PFSK-1 (cell line): ENCODE measurements around the gene RLBP1.

Source experiments
- FOXP2 ChIP-seq: optimal IDR thresholded peaks from 2 replicates; pipeline ENCODE3; 2011; ENCODE audit warnings: borderline replicate concordance, control low read depth, inconsistent platforms; ENCODE audit not compliant: insufficient read depth; ENCODE audit errors: extremely low read length, extremely low read depth
- POLR2AphosphoS5 ChIP-seq: IDR thresholded peaks from 2 replicates; pipeline ENCODE4 v1.6.1; 2012; ENCODE audit warnings: low read depth, mild to moderate bottlenecking, control low read depth, low read length, moderate library complexity
- REST ChIP-seq, 2 experiments: IDR thresholded peaks; 2 replicates each; pipeline versions ENCODE4 v1.6.1 to v1.8.0; 2011 to 2012; ENCODE audit warnings: low read depth in 2 of 2, low read length in 2 of 2, control low read depth in 1 of 2, inconsistent platforms in 1 of 2, mild to moderate bottlenecking in 1 of 2, moderate library complexity in 1 of 2; ENCODE audit not compliant: insufficient read depth in 1 of 2
- SIN3A ChIP-seq: IDR thresholded peaks from 2 replicates; pipeline ENCODE4 v1.6.1; 2012; ENCODE audit warnings: mild to moderate bottlenecking, low read length, moderate library complexity, borderline replicate concordance; ENCODE audit not compliant: insufficient read depth
- TAF1 ChIP-seq: IDR thresholded peaks from 2 replicates; pipeline ENCODE4 v1.6.1; 2012; ENCODE audit warnings: low read length, control low read depth, borderline replicate concordance; ENCODE audit not compliant: insufficient read depth

RLBP1 gene

GRCh38 chr15:89197503-89197971, 23.8 kb downstream of the RLBP1 start:
- TF ChIP-seq POLR2AphosphoS5 (no peak), FOXP2 (no peak), SIN3A (no peak), REST (IDR thresholded peaks at IDR 0.05; ENCODE audit: insufficient read depth in 1 of 2, low read depth in 2 of 2, low read length in 2 of 2) (no peak), TAF1 (no peak)

- TF ChIP-seq SIN3A (no peak), TAF1 (no peak), FOXP2 (no peak), REST (IDR thresholded peaks at IDR 0.05; ENCODE audit: insufficient read depth in 1 of 2, low read depth in 2 of 2, low read length in 2 of 2) (no peak), POLR2AphosphoS5 (no peak)
Measured at GRCh38 chr15:89196994-89197393, 24.4 kb downstream of the RLBP1 start.

- no peak for TF ChIP-seq POLR2AphosphoS5
Measured at GRCh38 chr15:89196241-89196640, 25.1 kb downstream of the RLBP1 start.

- TF ChIP-seq SIN3A = no peak
- TF ChIP-seq TAF1 = no peak
- TF ChIP-seq FOXP2 = no peak
- no peak for TF ChIP-seq POLR2AphosphoS5
- TF ChIP-seq REST (IDR thresholded peaks at IDR 0.05; ENCODE audit: insufficient read depth in 1 of 2, low read depth in 2 of 2, low read length in 2 of 2) = no peak
Measured at GRCh38 chr15:89195836-89196235, 25.5 kb downstream of the RLBP1 start.

- TF ChIP-seq TAF1 = no peak
- no peak for TF ChIP-seq REST (IDR thresholded peaks at IDR 0.05; ENCODE audit: insufficient read depth in 1 of 2, low read depth in 2 of 2, low read length in 2 of 2)
- TF ChIP-seq FOXP2 = no peak
- TF ChIP-seq POLR2AphosphoS5 = no peak
- TF ChIP-seq SIN3A = no peak
Measured at GRCh38 chr15:89194608-89195007, 26.8 kb downstream of the RLBP1 start.
